ENCODE results near the gene SLC35F3. TPM values are rescaled to one million over a fixed set of nuclear protein-coding genes. Genes with fewer than 3 reads are reported as not detected.

Gene SLC35F3
- total and polyA plus RNA-seq, 2 experiments from 2014 or later = 1.0 to 3.2 TPM

- Histone ChIP-seq H3K79me2 (replicated peaks; ENCODE audit: insufficient read depth) (no peaks in the 10 kb centered on the region), H3K27ac (ENCODE audit: low read depth) (no peak overlapping the region), H2AFZ (no peak overlapping the region), H3K36me3 (ENCODE audit: insufficient read depth) (no peaks in the 10 kb centered on the region), H3K4me2 (no peak overlapping the region), H3F3A (replicated peaks; ENCODE audit: low read depth) (no peaks in the 10 kb centered on the region), H3K4me3 (no peak overlapping the region), H4K20me1 (replicated peaks; ENCODE audit: insufficient read depth) (no peaks in the 10 kb centered on the region), H3K27me3 (ENCODE audit: insufficient read depth) (no peaks in the 10 kb centered on the region), H3K4me1 (ENCODE audit: insufficient read depth) (no peaks in the 10 kb centered on the region), H3K9me2 (ENCODE audit: insufficient read depth) (peaks cover 5% of the 10 kb centered on the region)
- H3K27me3 Mint-ChIP-seq (ENCODE audit: insufficient read depth, low read depth, poor library complexity) = no peaks in the 10 kb centered on the region
- H3K4me3 Mint-ChIP-seq = no peak overlapping the region
- TF ChIP-seq EZH2 (IDR thresholded peaks at IDR 0.05; ENCODE audit: low read depth, unreplicated experiment) = no peak
- TF ChIP-seq STAT1 (IDR thresholded peaks at IDR 0.05; ENCODE audit: unreplicated experiment) = no peak
- TF ChIP-seq ZNF462 (CRISPR knock-in tag; IDR thresholded peaks at IDR 0.05) = no peak
- no peak for TF ChIP-seq EZH2phosphoT487 (IDR thresholded peaks at IDR 0.05; ENCODE audit: unreplicated experiment)
- TF ChIP-seq ETS1 (IDR thresholded peaks at IDR 0.05) = no peak
- TF ChIP-seq POLR2AphosphoS5 (IDR thresholded peaks at IDR 0.05; ENCODE audit: low read depth) = no peak
- no peak for TF ChIP-seq JUNB (IDR thresholded peaks at IDR 0.05; ENCODE audit: unreplicated experiment)
- TF ChIP-seq ZNF114 (CRISPR knock-in tag; IDR thresholded peaks at IDR 0.05) = no peak
- no peak for TF ChIP-seq CTCF (conservative IDR thresholded peaks at IDR 0.05; ENCODE audit: low read depth in 2 of 2)
- no peak for TF ChIP-seq CREB1 (CRISPR knock-in tag; IDR thresholded peaks at IDR 0.05; ENCODE audit: low read depth)
- TF ChIP-seq NANOG (IDR thresholded peaks at IDR 0.05; ENCODE audit: borderline replicate concordance) = no peak
- no peak for TF ChIP-seq REST (IDR thresholded peaks at IDR 0.05; ENCODE audit: unreplicated experiment)
- H3K27ac Mint-ChIP-seq = no peak overlapping the region
- H3K4me1 Mint-ChIP-seq = no peaks in the 10 kb centered on the region
- H3K36me3 Mint-ChIP-seq (ENCODE audit: low read depth) = no peaks in the 10 kb centered on the region
- no peaks in the 10 kb centered on the region for H3K9me3 Mint-ChIP-seq
- no peak for DNase-seq (ENCODE audit: low spot score)
- ATAC-seq = no peak
Observed at GRCh38 chr1:234093741-234094140, 189.3 kb downstream of the SLC35F3 start.
